T-helper 1 cell (primary cell): ENCODE data around the gene KCTD16.

Source experiments
- DNase-seq, 5 donors: peaks; one replicate each; pipeline ENCODE4 v3.0.0-alpha.2; 2012 to 2020

The KCTD16 gene

DNA sequence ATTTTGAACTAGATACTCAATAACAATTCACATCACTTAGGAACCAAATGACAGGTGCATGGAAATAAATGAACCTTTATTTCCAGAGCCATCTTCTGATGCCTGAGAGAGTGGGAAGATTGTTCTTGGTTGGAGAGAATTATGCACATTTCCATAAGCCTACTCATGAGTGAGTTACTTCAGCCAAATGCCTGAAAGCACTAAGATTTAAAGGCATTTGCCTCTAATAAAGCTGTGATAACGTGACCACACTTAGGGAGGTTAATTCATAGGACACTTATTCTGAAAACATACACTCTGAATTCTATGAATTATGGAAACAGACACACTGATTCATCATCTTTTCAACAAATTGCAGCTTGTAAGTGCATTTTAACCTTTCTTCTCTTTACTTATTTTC is 40.0 kb downstream of the KCTD16 start:
- no peak for DNase-seq

- no peak for DNase-seq
These were observed 49.2 kb downstream of the KCTD16 start for GRCh38 chr5:144219869-144220268.

GRCh38 chr5:144227363-144227999 is 56.8 kb downstream of the KCTD16 start:
- no peak for DNase-seq

DNA sequence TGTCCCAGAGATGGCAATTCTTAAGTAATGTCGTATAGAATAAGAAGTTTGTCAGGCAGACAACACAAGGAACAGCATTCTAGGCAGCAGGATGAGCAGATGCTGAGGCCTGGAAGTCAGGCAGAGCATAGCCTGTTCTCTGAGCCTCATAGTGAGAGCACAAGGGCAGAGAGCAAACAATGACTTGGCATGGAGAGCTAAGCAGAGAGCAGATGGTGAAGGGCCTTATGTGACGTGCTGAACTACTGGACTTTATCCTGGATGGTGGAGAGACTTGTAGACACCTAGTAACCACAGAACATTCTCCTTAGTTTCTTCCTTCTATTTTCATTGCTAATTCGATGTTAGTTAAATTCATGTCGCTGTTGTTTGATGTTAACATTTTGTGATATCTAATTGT is 60.1 kb downstream of the KCTD16 start:
- no peak for DNase-seq

DNA sequence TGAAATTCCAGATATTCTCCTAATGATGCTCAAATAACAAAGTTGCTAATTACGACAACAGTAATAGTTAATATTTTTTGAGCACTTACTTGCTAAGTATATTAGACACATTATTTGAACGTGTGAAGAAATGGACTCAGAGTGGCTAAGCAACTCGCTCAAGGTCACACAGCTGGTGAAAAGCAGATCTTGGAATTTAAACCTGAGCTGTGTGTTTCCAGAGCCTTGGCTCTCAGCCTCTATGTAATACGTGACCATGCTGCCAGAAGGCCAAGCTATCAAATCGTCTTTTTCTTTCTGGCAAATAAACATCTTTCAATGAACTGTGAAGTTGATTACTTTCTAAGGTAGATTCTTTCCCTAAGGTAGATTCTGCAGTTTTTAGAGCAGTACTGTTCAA is 61.6 kb downstream of the KCTD16 start:
- no peak for DNase-seq

GRCh38 chr5:144236499-144236898 is 65.8 kb downstream of the KCTD16 start:
- DNase-seq: no peak

DNA sequence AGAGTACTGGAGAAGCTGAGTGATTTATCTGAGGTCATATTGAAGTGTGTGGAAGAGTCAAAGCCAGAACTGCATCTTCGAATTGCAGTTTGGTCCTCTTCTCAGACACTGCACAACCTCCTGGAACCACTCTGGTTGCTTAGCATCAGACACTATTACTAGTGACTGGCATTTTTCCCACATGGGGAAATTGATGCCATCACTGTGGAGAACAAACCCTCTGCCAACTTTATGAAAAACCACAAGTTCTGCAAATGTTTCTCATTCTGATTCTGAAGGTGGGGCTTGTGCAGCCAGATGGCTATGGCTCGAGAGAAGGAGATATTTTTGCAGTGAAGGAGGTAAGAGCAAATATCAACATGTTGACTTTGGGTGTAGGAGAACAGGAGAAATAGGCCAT is 67.2 kb downstream of the KCTD16 start:
- DNase-seq: no peak

DNA sequence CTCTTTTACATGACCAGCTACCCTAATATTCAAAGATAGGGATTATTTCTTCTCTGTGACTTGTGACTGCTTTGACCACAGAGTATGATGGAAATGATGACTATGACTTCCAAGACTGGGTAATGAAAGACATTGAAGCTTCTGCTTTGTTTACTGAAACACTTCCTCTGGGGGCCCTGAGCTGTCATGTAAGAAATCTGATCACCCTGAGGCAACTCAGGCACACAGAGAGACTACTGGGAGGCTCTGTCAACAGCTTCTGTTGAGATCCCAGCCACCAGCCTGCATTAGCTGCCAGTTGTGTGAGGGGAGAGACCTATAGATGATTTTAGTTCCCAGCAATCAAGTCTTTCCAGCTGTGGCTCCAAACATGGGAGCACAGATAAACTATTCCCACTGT is 76.5 kb downstream of the KCTD16 start:
- no peak for DNase-seq

GRCh38 chr5:144248015-144248414 is 77.3 kb downstream of the KCTD16 start:
- DNase-seq: no peak

GRCh38 chr5:144249755-144250464 is 79.2 kb downstream of the KCTD16 start:
- DNase-seq: no peak

DNA sequence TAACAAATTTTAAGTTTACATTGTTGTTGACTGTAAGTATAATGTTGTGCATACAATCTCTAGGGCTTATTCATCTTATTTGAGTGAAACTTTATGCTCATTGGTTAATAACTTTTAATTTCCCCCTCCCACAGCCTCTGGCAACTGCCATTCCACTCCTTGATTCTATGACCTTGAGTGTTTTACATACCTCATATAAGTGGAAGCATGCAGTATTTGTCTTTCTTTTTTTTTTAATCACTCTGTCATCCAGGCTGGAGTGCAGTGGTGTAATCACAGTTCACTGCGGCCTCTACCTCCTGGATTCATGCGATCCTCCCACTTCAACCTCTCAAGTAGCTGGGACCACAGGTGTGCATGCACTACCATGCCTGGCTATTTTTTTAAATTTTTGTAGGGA is 83.9 kb downstream of the KCTD16 start:
- DNase-seq: no peak

DNA sequence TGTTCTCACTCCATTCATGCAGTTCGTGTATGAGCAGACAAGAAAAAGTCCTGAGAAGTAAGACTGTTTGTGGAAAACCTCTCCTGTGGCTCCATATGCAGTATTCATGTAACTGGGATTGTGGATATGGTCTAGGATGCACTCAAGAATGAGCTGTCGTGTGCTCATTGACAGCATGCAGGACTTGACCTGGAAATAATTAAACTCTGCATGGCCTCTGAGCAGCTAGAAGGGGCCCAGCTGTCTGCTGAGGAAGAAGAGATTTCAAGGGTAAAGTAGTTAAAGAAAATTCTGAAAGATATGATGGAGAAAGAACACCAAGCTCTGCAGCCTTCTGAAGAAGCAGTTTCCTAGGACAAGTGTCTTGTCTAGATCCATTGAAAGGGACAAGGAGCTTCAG is 89.4 kb downstream of the KCTD16 start:
- DNase-seq: no peak

DNA sequence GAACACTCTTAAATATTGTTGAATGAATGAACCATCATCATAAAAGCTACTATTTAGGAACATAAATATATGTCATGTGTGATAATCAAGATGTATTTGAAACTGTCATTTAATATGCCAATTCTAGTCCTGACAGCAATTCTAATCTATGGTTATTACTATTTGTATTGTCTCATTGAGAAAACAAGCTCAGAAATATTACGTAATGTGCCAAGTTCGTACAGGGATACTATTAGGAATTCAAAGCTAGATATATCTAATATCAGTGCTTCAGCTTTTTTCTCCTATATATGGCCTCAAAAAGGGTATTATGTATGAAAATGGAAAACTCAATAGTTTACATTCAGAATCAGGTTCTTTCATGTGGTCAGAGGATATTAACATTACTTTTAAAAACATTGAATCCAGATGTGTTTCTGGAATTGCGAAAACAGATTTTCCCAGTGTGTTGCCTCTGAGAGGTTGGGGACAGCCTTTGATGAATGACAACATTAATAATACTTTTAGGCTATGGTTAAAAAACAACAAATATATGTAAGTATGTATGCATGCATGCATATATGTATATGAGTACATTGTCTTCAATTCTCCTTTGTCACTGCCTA is 95.1 kb downstream of the KCTD16 start:
- no peak for DNase-seq

- DNase-seq: no peak
These were observed 97.4 kb downstream of the KCTD16 start for GRCh38 chr5:144267961-144268513.

DNA sequence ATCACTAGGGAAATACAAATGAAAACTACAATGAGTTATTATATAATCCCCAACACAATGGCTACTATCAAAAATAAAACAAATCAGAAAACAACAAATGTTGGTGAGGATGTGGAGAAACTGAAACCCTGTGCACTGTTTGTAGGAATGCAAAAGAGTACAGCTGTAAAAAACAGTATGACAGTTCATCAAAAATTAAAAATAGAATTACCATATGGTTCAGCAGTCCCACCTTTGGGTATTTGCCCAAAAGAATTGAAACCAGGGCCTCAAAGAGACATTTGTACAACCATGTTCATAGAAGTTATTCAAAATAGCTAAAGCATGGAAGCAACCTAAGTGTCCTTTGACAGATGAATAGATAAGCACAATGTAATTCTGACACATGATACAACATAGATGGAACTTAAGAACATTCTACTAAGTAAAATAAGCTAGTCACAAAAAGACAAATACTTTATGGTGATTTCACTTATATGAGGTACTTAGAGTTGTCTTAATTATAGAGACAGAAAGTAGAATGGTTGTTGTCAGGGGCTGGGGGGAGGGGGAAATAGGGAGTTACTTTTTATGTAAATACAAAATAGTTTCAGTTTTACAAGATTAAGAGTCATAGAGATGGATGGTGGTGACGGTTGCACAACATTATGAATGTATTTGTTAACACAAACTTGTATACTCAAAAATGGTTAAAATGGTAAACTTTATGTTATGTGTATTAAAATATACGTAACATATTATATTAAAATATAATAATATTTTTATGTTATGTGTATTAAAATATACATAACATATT is 102.8 kb downstream of the KCTD16 start:
- no peak for DNase-seq

- DNase-seq: no peak
These were observed 104.7 kb downstream of the KCTD16 start for GRCh38 chr5:144275329-144275728.

- no peak for DNase-seq
These were observed 105.6 kb downstream of the KCTD16 start for GRCh38 chr5:144276034-144276822.

GRCh38 chr5:144281784-144282183 is 111.1 kb downstream of the KCTD16 start:
- no peak for DNase-seq

DNA sequence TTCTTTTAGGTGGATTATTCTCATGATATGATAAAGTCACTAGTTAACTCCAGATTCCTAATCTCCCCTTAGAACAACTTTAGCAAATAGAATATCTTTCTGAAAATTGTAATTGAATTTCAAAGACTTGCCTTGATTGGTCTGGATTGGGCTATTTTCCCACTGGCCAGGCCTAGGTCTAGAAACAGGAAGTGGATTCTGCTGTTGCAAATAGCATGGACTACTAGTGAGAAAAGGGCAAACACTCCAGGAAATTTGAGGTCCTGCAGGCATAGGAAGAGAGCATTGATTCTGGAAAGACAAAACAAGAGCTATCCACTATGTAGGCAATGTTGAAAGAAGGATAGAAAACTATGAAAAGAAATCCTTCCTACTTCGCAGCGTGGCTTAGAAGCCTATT is 113.4 kb downstream of the KCTD16 start:
- DNase-seq: no peak

- DNase-seq: no peak
These were observed 114.3 kb downstream of the KCTD16 start for GRCh38 chr5:144284931-144285502.

GRCh38 chr5:144289277-144289676 is 118.6 kb downstream of the KCTD16 start:
- DNase-seq: no peak

DNA sequence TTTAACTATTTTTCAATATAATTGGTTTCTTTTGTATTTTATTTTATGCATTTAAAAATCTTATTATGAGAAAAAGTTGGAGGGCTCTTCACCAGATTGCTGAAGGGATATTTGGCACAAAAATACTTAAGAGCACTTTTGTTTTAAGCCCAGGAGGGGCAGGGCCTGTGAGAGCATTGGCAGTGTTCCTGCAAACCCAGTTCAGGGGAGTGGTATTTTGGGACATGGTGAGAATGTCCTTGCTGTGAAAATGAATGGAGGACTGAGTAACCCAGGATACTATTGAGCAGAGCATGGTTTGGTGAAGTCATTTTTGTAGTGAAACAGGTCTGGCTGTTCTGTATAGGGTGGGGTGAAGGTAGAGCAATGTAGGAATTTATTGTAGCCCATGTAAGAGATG is 121.4 kb downstream of the KCTD16 start:
- DNase-seq: no peak
